PC-3 (cell line): ENCODE measurements around the gene DLG2. TPM values are rescaled to one million over a fixed set of nuclear protein-coding genes. Genes with fewer than 3 reads are reported as not detected.

ENCODE experiments used
- ATAC-seq: fragments of 200-7000 bp; cut with Tn5 transposase; 2 replicates; pipeline ENCODE4 v1.9.1; 2020; ENCODE audit warnings: mild to moderate bottlenecking, moderate library complexity
- BruUV-seq: library from RNA; stranded (reverse); fragments of 400-500 nt; replicated peaks from 2 replicates; lab custom pipeline; 2021; lab: Mats Ljungman, UMichigan
- CTCF ChIA-PET: fragments of 300-600 bp; sonication (Branson Sonifier 250); formaldehyde crosslinking; loops from one replicate; lab custom pipeline; 2022; ENCODE audit warnings: antibody characterized with exemption; lab: Charles Lee
- POLR2A ChIA-PET: fragments of 300-600 bp; sonication (Branson Sonifier 250); formaldehyde crosslinking; loops from one replicate; lab custom pipeline; 2022; ENCODE audit warnings: antibody characterized with exemption; ENCODE audit not compliant: unreplicated experiment; lab: Charles Lee
- DNase-seq: peaks from one replicate; pipeline ENCODE4 v3.0.0-alpha.2; 2015
- H2AFZ ChIP-seq: fragments of 300-600 bp; sonication (generic); 2 replicates; pipeline ENCODE4 v1.6.0; 2016; ENCODE audit warnings: antibody characterized with exemption, low read length
- H3F3A ChIP-seq: fragments of 300-600 bp; sonication (generic); one replicate; pipeline ENCODE4 v1.6.0; 2017; ENCODE audit warnings: antibody characterized with exemption, low read length, control low read depth, mild to moderate bottlenecking; ENCODE audit not compliant: unreplicated experiment
- H3K27ac ChIP-seq: fragments of 300-600 bp; sonication (generic); 2 replicates; pipeline ENCODE4 v1.5.1; 2016; ENCODE audit warnings: mild to moderate bottlenecking, low read length
- H3K27me3 ChIP-seq: fragments of 300-600 bp; sonication (generic); 2 replicates; pipeline ENCODE4 v1.6.1; 2016; ENCODE audit warnings: low read length, mixed read lengths
- H3K36me3 ChIP-seq: fragments of 300-600 bp; sonication (generic); 2 replicates; pipeline ENCODE4 v1.6.1; 2016; ENCODE audit warnings: low read depth, mixed run types, low read length, mixed read lengths
- H3K4me1 ChIP-seq: fragments of 300-600 bp; sonication (generic); 2 replicates; pipeline ENCODE4 v1.5.1; 2016; ENCODE audit warnings: low read length; ENCODE audit not compliant: insufficient read depth
- H3K4me2 ChIP-seq: fragments of 300-600 bp; sonication (generic); 2 replicates; pipeline ENCODE4 v1.6.0; 2016; ENCODE audit warnings: low read length
- H3K4me3 ChIP-seq: fragments of 300-600 bp; sonication (generic); 2 replicates; pipeline ENCODE4 v1.5.1; 2016; ENCODE audit warnings: mild to moderate bottlenecking, low read length, mixed read lengths
- H3K79me2 ChIP-seq: fragments of 300-600 bp; sonication (generic); 2 replicates; pipeline ENCODE4 v1.6.1; 2017; ENCODE audit warnings: low read length, mixed read lengths
- H3K9ac ChIP-seq: fragments of 300-600 bp; sonication (generic); 2 replicates; pipeline ENCODE4 v1.6.0; 2016; ENCODE audit warnings: mild to moderate bottlenecking, low read length
- H3K9me2 ChIP-seq: fragments of 300-600 bp; sonication (generic); replicated peaks from 2 replicates; pipeline ENCODE4 v1.6.1; 2016; ENCODE audit warnings: mixed run types, low read length, mixed read lengths
- H3K9me3 ChIP-seq: fragments of 300-600 bp; sonication (generic); 2 replicates; pipeline ENCODE4 v1.6.1; 2016; ENCODE audit warnings: low read length, mixed read lengths
- H4K20me1 ChIP-seq: fragments of 300-600 bp; sonication (generic); 2 replicates; pipeline ENCODE4 v1.6.1; 2016; ENCODE audit warnings: low read length, mixed read lengths
- CTCF ChIP-seq: fragments of 300-600 bp; sonication (generic); conservative IDR thresholded peaks from 2 replicates; pipeline ENCODE4 v1.5.1; 2017; ENCODE audit warnings: antibody characterized with exemption, low read depth, mild to moderate bottlenecking, low read length
- EZH2 ChIP-seq: fragments of 300-600 bp; sonication (generic); IDR thresholded peaks from one replicate; pipeline ENCODE4 v1.6.1; 2017; ENCODE audit warnings: antibody characterized with exemption, mild to moderate bottlenecking, low read length; ENCODE audit not compliant: unreplicated experiment
- EZH2phosphoT487 ChIP-seq: fragments of 300-600 bp; sonication (generic); IDR thresholded peaks from 2 replicates; pipeline ENCODE4 v1.6.1; 2018; ENCODE audit warnings: mild to moderate bottlenecking, antibody characterized with exemption, low read length, borderline replicate concordance
- intact Hi-C: fragments of 100-400 bp; cut with micrococcal nuclease; formaldehyde crosslinking; loops from 2 replicates; pipeline ENCODE4 v1.9.0; 2023
- total RNA-seq: library from RNA; depleted of rRNA; stranded (reverse); fragments of >200 nt; gene quantifications from 2 replicates; pipeline ENCODE4 v1.2.3, GENCODE V29; 2014

The DLG2 gene
- total RNA-seq, 1 experiment from 2014 or later, result 0.58 TPM

- intact Hi-C loops, result no loop called here
- no peaks in the 10 kb centered on the region for H3K9me2 ChIP-seq
- ChIA-PET CTCF (no interaction called here), POLR2A (no interaction called here)
- no peaks in the 10 kb centered on the region for H4K20me1 ChIP-seq
- H2AFZ ChIP-seq, result no peak overlapping the region
- no peak overlapping the region for H3K27ac ChIP-seq
- TF ChIP-seq CTCF, result peak; percentile 68
- no peak for TF ChIP-seq EZH2
- no peak for TF ChIP-seq EZH2phosphoT487
- H3K9ac ChIP-seq, result no peak overlapping the region
- H3K4me2 ChIP-seq, result no peak overlapping the region
- no peaks in the 10 kb centered on the region for H3K4me1 ChIP-seq
- no peaks in the 10 kb centered on the region for H3K9me3 ChIP-seq
- H3K27me3 ChIP-seq, result no peaks in the 10 kb centered on the region
- no peaks in the 10 kb centered on the region for H3K36me3 ChIP-seq
- no peaks in the 10 kb centered on the region for H3F3A ChIP-seq
- H3K79me2 ChIP-seq, result no peaks in the 10 kb centered on the region
- ATAC-seq, result peak; percentile 67
- BruUV-seq, result no TSS peak
- DNase-seq, result peak; percentile 57
- no peak overlapping the region for H3K4me3 ChIP-seq
These were observed 727.4 kb downstream of the DLG2 start for GRCh38 chr11:84899740-84900139.

- no peaks in the 10 kb centered on the region for H3K79me2 ChIP-seq
- no peaks in the 10 kb centered on the region for H3K27me3 ChIP-seq
- ChIA-PET CTCF (no interaction called here), POLR2A (no interaction called here)
- no peak overlapping the region for H2AFZ ChIP-seq
- H3K9me3 ChIP-seq, result no peaks in the 10 kb centered on the region
- H3K4me3 ChIP-seq, result no peak overlapping the region
- no TSS peak for BruUV-seq
- no peaks in the 10 kb centered on the region for H3K9me2 ChIP-seq
- ATAC-seq (no peak), DNase-seq (no peak)
- no peaks in the 10 kb centered on the region for H3K36me3 ChIP-seq
- no peak overlapping the region for H3K27ac ChIP-seq
- no peak overlapping the region for H3K9ac ChIP-seq
- no peak for TF ChIP-seq EZH2
- TF ChIP-seq EZH2phosphoT487, result no peak
- no peak for TF ChIP-seq CTCF
- H3F3A ChIP-seq, result no peaks in the 10 kb centered on the region
- H4K20me1 ChIP-seq, result no peaks in the 10 kb centered on the region
- H3K4me2 ChIP-seq, result no peak overlapping the region
- no peaks in the 10 kb centered on the region for H3K4me1 ChIP-seq
- intact Hi-C loops, result no loop called here
These were observed 728.0 kb downstream of the DLG2 start for GRCh38 chr11:84899134-84899533.

- ChIA-PET CTCF (no interaction called here), POLR2A (no interaction called here)
- BruUV-seq, result no TSS peak
- Histone ChIP-seq H3K36me3 (no peaks in the 10 kb centered on the region), H3K27me3 (no peaks in the 10 kb centered on the region), H3K4me1 (no peaks in the 10 kb centered on the region), H3F3A (no peaks in the 10 kb centered on the region), H2AFZ (no peak overlapping the region), H3K4me2 (no peak overlapping the region), H3K9ac (no peak overlapping the region), H3K9me3 (no peaks in the 10 kb centered on the region), H3K79me2 (no peaks in the 10 kb centered on the region), H3K27ac (no peak overlapping the region), H3K4me3 (no peak overlapping the region), H3K9me2 (no peaks in the 10 kb centered on the region), H4K20me1 (no peaks in the 10 kb centered on the region)
- DNase-seq, result no peak
- intact Hi-C loops, result no loop called here
- no peak for ATAC-seq
- TF ChIP-seq EZH2 (no peak), EZH2phosphoT487 (no peak), CTCF (no peak)
These were observed 732.5 kb downstream of the DLG2 start for GRCh38 chr11:84894666-84895065.
